ENCODE measurements around the gene CLPSL2.

CLPSL2 gene

DNA sequence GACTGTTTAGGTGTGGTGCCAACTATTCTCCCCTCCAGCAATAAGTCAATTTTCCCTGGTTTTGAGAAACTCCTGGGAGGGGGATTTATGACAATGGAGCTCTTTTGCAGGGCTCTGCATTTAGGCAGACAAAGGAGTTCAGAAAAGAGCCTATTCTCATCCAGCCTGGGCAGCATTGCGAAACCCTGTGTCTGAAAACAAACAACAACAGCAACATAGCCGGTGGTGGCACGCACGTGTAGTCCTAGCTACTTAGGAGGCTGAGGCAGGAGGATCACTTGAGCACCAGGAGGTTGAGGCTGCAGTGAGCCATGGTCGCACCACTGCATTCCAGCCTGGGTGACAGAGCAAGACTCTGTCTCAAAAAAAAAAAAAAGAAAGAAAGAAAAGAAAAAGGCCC lies 14.3 kb downstream of the CLPSL2 start:
- H3K4me3 ChIP-seq (replicated peaks; ENCODE audit: insufficient read depth, low read length): no peak overlapping the region
- H3K27me3 ChIP-seq (ENCODE audit: insufficient read depth, poor library complexity, severe bottlenecking): peaks cover 43% of the 10 kb centered on the region
- DNase-seq (ENCODE audit: low read depth in 1 of 2, low spot score in 1 of 2): no peak

DNA sequence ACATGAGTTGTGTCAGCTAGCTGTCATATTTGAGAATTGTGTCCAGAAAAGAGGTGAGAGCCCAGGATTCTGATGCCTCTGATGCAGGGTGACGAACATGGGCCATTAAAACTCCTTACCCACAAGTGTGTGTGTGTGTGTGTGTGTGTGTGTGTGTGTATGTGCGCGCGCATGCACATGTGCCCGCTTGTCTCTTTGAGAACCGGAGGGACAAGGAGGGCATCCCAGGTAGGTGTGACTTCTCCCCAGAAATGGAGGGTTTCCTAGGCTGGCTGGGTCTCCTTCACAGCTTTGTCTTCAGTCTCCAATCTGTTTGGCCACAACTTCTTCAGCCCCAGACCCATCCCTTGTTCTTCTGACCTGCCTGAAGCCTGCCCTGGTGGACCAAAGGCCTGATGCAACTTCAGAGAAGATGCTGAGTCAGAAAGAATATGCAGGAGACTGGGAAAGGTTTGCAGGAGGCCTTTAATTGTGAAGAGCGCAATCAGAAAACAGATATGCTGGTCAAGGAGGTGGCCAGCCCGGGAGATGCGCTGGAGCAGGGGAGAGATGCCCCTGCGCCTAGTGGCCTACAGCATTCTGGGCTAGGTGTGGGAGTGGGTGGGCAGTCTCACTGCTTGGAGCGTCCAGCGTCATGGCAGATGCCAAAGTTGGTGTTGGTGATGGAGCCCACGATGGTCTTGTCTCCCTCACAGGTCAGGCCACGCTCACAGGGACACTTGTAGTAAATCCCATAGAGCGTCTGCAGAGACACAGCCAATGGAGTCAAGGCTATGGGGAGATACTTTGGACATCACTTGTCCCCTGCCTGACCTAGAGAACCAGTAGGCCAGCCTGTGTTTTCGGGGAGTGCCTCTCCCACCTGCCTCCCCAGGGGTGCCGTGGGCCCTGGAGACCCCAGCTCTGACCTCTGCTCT lies 18.4 kb downstream of the CLPSL2 start:
- H3K27ac ChIP-seq (replicated peaks): no peak overlapping the region
- peaks cover 20% of the 10 kb centered on the region for H3K27me3 ChIP-seq (ENCODE audit: insufficient read depth, poor library complexity, severe bottlenecking)
- H3K4me3 ChIP-seq (replicated peaks; ENCODE audit: insufficient read depth, low read length): no peak overlapping the region
- no peak for DNase-seq (ENCODE audit: low read depth in 1 of 2, low spot score in 1 of 2)
- TF ChIP-seq POLR2AphosphoS5 (IDR thresholded peaks at IDR 0.05; ENCODE audit: low read depth) (no peak), SPI1 (IDR thresholded peaks at IDR 0.05; ENCODE audit: borderline replicate concordance, low read depth) (no peak), GABPA (IDR thresholded peaks at IDR 0.05; ENCODE audit: low read depth) (no peak)
- TF ChIP-seq, protein P1, sequence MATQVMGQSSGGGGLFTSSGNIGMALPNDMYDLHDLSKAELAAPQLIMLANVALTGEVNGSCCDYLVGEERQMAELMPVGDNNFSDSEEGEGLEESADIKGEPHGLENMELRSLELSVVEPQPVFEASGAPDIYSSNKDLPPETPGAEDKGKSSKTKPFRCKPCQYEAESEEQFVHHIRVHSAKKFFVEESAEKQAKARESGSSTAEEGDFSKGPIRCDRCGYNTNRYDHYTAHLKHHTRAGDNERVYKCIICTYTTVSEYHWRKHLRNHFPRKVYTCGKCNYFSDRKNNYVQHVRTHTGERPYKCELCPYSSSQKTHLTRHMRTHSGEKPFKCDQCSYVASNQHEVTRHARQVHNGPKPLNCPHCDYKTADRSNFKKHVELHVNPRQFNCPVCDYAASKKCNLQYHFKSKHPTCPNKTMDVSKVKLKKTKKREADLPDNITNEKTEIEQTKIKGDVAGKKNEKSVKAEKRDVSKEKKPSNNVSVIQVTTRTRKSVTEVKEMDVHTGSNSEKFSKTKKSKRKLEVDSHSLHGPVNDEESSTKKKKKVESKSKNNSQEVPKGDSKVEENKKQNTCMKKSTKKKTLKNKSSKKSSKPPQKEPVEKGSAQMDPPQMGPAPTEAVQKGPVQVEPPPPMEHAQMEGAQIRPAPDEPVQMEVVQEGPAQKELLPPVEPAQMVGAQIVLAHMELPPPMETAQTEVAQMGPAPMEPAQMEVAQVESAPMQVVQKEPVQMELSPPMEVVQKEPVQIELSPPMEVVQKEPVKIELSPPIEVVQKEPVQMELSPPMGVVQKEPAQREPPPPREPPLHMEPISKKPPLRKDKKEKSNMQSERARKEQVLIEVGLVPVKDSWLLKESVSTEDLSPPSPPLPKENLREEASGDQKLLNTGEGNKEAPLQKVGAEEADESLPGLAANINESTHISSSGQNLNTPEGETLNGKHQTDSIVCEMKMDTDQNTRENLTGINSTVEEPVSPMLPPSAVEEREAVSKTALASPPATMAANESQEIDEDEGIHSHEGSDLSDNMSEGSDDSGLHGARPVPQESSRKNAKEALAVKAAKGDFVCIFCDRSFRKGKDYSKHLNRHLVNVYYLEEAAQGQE (IDR thresholded peaks at IDR 0.05; ENCODE audit: insufficient replicate concordance, low read depth): no peak
- TF ChIP-seq, protein P2, sequence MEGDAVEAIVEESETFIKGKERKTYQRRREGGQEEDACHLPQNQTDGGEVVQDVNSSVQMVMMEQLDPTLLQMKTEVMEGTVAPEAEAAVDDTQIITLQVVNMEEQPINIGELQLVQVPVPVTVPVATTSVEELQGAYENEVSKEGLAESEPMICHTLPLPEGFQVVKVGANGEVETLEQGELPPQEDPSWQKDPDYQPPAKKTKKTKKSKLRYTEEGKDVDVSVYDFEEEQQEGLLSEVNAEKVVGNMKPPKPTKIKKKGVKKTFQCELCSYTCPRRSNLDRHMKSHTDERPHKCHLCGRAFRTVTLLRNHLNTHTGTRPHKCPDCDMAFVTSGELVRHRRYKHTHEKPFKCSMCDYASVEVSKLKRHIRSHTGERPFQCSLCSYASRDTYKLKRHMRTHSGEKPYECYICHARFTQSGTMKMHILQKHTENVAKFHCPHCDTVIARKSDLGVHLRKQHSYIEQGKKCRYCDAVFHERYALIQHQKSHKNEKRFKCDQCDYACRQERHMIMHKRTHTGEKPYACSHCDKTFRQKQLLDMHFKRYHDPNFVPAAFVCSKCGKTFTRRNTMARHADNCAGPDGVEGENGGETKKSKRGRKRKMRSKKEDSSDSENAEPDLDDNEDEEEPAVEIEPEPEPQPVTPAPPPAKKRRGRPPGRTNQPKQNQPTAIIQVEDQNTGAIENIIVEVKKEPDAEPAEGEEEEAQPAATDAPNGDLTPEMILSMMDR (IDR thresholded peaks at IDR 0.05; ENCODE audit: insufficient read depth, low read length): no peak

More for the DNA sequence above, 14.3 kb downstream of the CLPSL2 start:
- no peak for TF ChIP-seq POLR2AphosphoS5 (IDR thresholded peaks at IDR 0.05; ENCODE audit: low read depth)
- TF ChIP-seq, protein P2 (IDR thresholded peaks at IDR 0.05; ENCODE audit: insufficient read depth, low read length): no peak
- TF ChIP-seq SPI1 (IDR thresholded peaks at IDR 0.05; ENCODE audit: borderline replicate concordance, low read depth): no peak
- TF ChIP-seq GABPA (IDR thresholded peaks at IDR 0.05; ENCODE audit: low read depth): no peak
- TF ChIP-seq, protein P1 (IDR thresholded peaks at IDR 0.05; ENCODE audit: insufficient replicate concordance, low read depth): no peak
- no peak overlapping the region for H3K27ac ChIP-seq (replicated peaks)

DNA sequence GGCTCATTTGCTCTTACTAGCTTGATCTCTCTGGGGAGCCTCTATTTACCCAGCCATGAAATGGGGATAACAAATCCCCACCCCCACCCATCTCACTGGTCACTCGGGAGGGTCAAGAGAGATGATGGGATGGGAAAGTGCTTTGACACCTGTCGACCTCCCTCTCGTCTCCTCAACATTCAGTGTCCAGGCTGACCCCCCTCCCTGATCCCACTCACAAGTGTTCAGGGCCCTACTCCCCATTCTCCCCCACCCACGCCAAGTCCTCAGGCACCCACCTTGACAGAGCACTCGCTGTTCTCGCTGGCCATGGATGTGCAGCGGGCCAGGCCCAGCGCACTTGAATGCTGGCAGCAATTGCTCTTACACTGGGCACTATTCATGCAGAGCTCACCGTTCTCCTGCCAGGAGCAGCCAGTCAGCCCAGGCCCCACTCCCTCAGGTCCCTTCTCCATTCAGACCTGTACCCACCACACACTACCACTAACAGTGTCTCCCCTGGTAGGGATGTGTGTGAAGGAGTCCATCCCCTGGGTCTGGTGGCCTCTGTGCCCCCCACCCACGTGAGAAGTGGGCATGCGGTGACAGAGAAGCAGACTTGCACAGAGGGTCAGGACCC lies 19.2 kb downstream of the CLPSL2 start:
- Histone ChIP-seq H3K4me3 (replicated peaks; ENCODE audit: insufficient read depth, low read length) (no peak overlapping the region), H3K27me3 (ENCODE audit: insufficient read depth, poor library complexity, severe bottlenecking) (peaks cover 13% of the 10 kb centered on the region), H3K27ac (replicated peaks) (no peak overlapping the region)
- TF ChIP-seq GABPA (IDR thresholded peaks at IDR 0.05; ENCODE audit: low read depth): no peak
- TF ChIP-seq SPI1 (IDR thresholded peaks at IDR 0.05; ENCODE audit: borderline replicate concordance, low read depth): no peak
- TF ChIP-seq POLR2AphosphoS5 (IDR thresholded peaks at IDR 0.05; ENCODE audit: low read depth): no peak
- TF ChIP-seq, protein P2 (IDR thresholded peaks at IDR 0.05; ENCODE audit: insufficient read depth, low read length): no peak
- TF ChIP-seq, protein P1 (IDR thresholded peaks at IDR 0.05; ENCODE audit: insufficient replicate concordance, low read depth): no peak
- no peak for DNase-seq (ENCODE audit: low read depth in 1 of 2, low spot score in 1 of 2)

Measured in HL-60 (cell line).